ENCODE data around the gene SEM1. TPM values are rescaled to one million over a fixed set of nuclear protein-coding genes. Genes with fewer than 3 reads are reported as not detected.

SEM1 gene
- total and polyA plus RNA-seq, 9 of the 15 experiments (the other 6 are each of a cell fraction or from before 2014, with no cell fraction given): 74.7 to 938 (median 454) TPM

DNA sequence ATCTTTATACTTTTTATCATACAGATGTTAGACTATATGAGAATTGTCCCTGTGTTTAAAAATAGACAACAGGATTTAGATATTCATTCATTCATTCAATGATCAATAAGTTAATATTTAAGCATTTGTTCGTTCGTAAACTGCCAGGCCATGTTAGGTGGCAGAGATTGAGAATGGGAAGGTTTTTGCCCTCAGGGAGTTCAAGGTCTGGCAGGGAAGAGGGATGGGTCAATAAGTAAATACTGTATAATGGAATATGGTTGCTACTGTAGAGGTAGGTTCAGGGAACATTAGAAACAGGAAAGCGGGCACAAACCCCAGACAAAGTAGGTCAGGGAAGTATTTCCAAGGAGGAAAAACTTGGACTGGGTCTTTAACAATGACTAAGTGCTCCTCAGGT lies 64.6 kb downstream of the SEM1 start:
- CTCF ChIA-PET (ENCODE audit: low intra/inter-chr PET ratio): no interaction called here
- DNase-seq (ENCODE audit: extremely low read depth in 1 of 4, low spot score in 3 of 4) (no peak), ATAC-seq (no peak), FAIRE-seq (no peak)
- no peak overlapping the region for H3K4me2 ChIP-seq (ENCODE audit: insufficient read depth, low read length)
- WGBS (ENCODE audit: insufficient coverage, low coverage, missing lambda C conversion rate): 0% methylated on average over 3 of the region's 3 CpGs
- no peak overlapping the region for H3K9ac ChIP-seq (ENCODE audit: insufficient read depth in 1 of 2, low read depth in 2 of 2, low read length in 2 of 2)
- no peaks in the 10 kb centered on the region for H3K4me1 ChIP-seq (replicated peaks in 1 of 2; ENCODE audit: control insufficient read depth in 2 of 2, insufficient read depth in 2 of 2, low read length in 2 of 2)
- in situ Hi-C loops (cut with MboI): no loop called here
- no TSS peak for BruUV-seq (replicated peaks)
- no peaks in the 10 kb centered on the region for H3K9me3 ChIP-seq (replicated peaks; ENCODE audit: control insufficient read depth, insufficient read depth, low read depth, low read length)
- H2AFZ ChIP-seq (ENCODE audit: low read depth, low read length): no peak overlapping the region
- H4K20me1 ChIP-seq (replicated peaks; ENCODE audit: control insufficient read depth, insufficient read depth, low read length): no peaks in the 10 kb centered on the region
- intact Hi-C loops (cut with micrococcal nuclease): no loop called here
- no peak overlapping the region for H3K4me3 ChIP-seq
- POLR2A ChIA-PET: no interaction called here
- H3K27me3 ChIP-seq (ENCODE audit: control insufficient read depth in 2 of 2, insufficient read depth in 2 of 2, low read length in 2 of 2): no peaks in the 10 kb centered on the region
- no peaks in the 10 kb centered on the region for H3K79me2 ChIP-seq (ENCODE audit: control insufficient read depth, insufficient read depth, low read length)
- H3K27ac ChIP-seq (ENCODE audit: extremely low read depth, low read depth, low read length): no peak overlapping the region
- no peaks in the 10 kb centered on the region for H3K9me1 ChIP-seq (ENCODE audit: control insufficient read depth, insufficient read depth, low read length)
- H3K36me3 ChIP-seq (ENCODE audit: control insufficient read depth, insufficient read depth, low read length): no peaks in the 10 kb centered on the region
- TF ChIP-seq, protein P1, sequence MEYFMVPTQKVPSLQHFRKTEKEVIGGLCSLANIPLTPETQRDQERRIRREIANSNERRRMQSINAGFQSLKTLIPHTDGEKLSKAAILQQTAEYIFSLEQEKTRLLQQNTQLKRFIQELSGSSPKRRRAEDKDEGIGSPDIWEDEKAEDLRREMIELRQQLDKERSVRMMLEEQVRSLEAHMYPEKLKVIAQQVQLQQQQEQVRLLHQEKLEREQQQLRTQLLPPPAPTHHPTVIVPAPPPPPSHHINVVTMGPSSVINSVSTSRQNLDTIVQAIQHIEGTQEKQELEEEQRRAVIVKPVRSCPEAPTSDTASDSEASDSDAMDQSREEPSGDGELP (CRISPR knock-in tag; IDR thresholded peaks at IDR 0.05; ENCODE audit: borderline replicate concordance): no peak
- TF ChIP-seq ZNF263 (CRISPR knock-in tag; IDR thresholded peaks at IDR 0.05; ENCODE audit: borderline replicate concordance) (no peak), ELF2 (CRISPR knock-in tag; IDR thresholded peaks at IDR 0.05) (no peak), EHMT2 (IDR thresholded peaks at IDR 0.05) (no peak), FOXJ3 (CRISPR knock-in tag; IDR thresholded peaks at IDR 0.05) (no peak), NONO (IDR thresholded peaks at IDR 0.05; ENCODE audit: low read depth in 2 of 2, low read length in 1 of 2) (no peak), CXXC5 (CRISPR knock-in tag; IDR thresholded peaks at IDR 0.05) (no peak), C11orf30 (IDR thresholded peaks at IDR 0.05; ENCODE audit: low read depth) (no peak)
- TF ChIP-seq, protein P2, sequence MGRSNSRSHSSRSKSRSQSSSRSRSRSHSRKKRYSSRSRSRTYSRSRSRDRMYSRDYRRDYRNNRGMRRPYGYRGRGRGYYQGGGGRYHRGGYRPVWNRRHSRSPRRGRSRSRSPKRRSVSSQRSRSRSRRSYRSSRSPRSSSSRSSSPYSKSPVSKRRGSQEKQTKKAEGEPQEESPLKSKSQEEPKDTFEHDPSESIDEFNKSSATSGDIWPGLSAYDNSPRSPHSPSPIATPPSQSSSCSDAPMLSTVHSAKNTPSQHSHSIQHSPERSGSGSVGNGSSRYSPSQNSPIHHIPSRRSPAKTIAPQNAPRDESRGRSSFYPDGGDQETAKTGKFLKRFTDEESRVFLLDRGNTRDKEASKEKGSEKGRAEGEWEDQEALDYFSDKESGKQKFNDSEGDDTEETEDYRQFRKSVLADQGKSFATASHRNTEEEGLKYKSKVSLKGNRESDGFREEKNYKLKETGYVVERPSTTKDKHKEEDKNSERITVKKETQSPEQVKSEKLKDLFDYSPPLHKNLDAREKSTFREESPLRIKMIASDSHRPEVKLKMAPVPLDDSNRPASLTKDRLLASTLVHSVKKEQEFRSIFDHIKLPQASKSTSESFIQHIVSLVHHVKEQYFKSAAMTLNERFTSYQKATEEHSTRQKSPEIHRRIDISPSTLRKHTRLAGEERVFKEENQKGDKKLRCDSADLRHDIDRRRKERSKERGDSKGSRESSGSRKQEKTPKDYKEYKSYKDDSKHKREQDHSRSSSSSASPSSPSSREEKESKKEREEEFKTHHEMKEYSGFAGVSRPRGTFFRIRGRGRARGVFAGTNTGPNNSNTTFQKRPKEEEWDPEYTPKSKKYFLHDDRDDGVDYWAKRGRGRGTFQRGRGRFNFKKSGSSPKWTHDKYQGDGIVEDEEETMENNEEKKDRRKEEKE (IDR thresholded peaks at IDR 0.05; ENCODE audit: borderline replicate concordance in 1 of 2, control insufficient read depth in 1 of 2, low read depth in 2 of 2, low read length in 1 of 2): no peak
- TF ChIP-seq, protein P3, sequence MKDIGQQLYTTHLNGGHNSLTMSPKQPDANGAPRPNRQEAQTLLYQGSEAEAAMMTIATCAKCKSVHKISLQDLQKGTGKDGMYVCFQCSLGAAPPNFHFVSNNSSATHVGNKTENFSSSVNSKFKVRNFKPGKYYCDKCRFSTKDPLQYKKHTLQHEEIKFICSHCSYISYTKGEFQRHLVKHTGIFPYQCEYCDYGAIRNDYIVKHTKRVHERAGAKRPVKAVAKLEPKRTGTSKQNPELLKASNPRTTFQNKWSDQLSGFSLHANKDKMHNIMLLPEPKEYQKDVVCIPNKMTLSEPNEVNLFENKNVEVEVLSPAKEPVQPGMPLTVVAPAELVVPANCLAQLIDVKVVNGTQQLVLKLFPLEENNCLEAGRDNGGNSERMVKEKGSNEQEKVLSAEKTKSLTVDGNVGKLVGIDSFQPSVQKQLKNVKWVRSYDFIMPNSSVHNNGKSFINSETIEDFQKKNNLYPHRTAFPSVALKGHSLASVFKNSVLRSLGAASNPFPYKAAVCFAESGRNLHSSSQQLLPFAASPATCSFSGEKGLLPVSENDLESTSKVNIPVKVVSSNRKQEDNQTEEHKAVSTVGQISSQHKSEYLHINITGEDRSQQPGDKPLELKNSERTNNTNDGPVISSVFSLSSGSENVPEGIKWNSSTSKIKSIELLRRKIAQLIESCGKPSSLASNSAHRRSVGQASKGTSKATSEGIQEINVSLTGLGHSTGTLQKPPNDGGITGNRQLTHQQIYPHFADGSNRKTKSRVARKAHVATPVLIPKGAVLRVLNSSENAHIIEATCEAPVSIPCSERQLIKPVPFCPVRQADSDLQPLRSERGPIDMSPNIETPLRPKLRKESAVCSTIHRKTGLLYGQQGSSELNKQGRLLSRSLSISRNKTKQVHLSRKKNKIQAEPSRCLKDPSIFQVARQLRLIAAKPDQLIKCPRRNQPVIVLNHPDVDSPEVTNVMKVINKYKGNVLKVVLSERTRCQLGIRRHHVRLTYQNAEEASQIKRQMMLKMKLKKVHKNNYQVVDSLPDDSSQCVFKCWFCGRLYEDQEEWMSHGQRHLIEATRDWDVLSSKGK (CRISPR knock-in tag; IDR thresholded peaks at IDR 0.05): no peak
- TF ChIP-seq, protein P4, sequence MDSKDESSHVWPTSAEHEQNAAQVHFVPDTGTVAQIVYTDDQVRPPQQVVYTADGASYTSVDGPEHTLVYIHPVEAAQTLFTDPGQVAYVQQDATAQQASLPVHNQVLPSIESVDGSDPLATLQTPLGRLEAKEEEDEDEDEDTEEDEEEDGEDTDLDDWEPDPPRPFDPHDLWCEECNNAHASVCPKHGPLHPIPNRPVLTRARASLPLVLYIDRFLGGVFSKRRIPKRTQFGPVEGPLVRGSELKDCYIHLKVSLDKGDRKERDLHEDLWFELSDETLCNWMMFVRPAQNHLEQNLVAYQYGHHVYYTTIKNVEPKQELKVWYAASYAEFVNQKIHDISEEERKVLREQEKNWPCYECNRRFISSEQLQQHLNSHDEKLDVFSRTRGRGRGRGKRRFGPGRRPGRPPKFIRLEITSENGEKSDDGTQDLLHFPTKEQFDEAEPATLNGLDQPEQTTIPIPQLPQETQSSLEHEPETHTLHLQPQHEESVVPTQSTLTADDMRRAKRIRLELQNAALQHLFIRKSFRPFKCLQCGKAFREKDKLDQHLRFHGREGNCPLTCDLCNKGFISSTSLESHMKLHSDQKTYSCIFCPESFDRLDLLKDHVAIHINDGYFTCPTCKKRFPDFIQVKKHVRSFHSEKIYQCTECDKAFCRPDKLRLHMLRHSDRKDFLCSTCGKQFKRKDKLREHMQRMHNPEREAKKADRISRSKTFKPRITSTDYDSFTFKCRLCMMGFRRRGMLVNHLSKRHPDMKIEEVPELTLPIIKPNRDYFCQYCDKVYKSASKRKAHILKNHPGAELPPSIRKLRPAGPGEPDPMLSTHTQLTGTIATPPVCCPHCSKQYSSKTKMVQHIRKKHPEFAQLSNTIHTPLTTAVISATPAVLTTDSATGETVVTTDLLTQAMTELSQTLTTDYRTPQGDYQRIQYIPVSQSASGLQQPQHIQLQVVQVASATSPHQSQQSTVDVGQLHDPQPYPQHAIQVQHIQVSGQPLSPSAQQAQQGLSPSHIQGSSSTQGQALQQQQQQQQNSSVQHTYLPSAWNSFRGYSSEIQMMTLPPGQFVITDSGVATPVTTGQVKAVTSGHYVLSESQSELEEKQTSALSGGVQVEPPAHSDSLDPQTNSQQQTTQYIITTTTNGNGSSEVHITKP (IDR thresholded peaks at IDR 0.05; ENCODE audit: partially characterized antibody): no peak
